Skeletal muscle tissue (tissue), 4 donors: ENCODE results near the gene SORBS1. TPM values are rescaled to one million over a fixed set of nuclear protein-coding genes. Genes with fewer than 3 reads are reported as not detected.

ENCODE experiments used
- H3K27ac ChIP-seq: one replicate; pipeline ENCODE4 v1.7.0; 2013; ENCODE audit warnings: mild to moderate bottlenecking, low read depth, low read length, inconsistent platforms
- H3K27me3 ChIP-seq, 3 donors: one replicate each; pipeline ENCODE4 v1.7.0; 2013; ENCODE audit warnings: low read length in 3 of 3; ENCODE audit not compliant: control insufficient read depth in 3 of 3, insufficient read depth in 3 of 3
- H3K36me3 ChIP-seq, 3 donors: one replicate each; pipeline ENCODE4 v1.7.0; 2013; ENCODE audit warnings: low read length in 3 of 3; ENCODE audit not compliant: control insufficient read depth in 3 of 3, insufficient read depth in 3 of 3
- H3K4me1 ChIP-seq, 3 donors: one replicate each; pipeline ENCODE4 v1.7.0; 2013; ENCODE audit warnings: low read length in 3 of 3, mild to moderate bottlenecking in 3 of 3; ENCODE audit not compliant: control insufficient read depth in 3 of 3, insufficient read depth in 3 of 3
- H3K4me3 ChIP-seq, 3 donors: one replicate each; pipeline ENCODE4 v1.7.0; 2013; ENCODE audit warnings: low read length in 3 of 3
- H3K9ac ChIP-seq, 3 donors: one replicate each; pipeline ENCODE4 v1.7.0; 2013; ENCODE audit warnings: low read length in 3 of 3, mild to moderate bottlenecking in 3 of 3, moderate library complexity in 2 of 3, low read depth in 1 of 3
- H3K9me3 ChIP-seq, 3 donors: one replicate each; pipeline ENCODE4 v1.7.0; 2013; ENCODE audit warnings: low read length in 3 of 3; ENCODE audit not compliant: control insufficient read depth in 3 of 3
- total RNA-seq: library from RNA; depleted of rRNA; stranded (reverse); fragments of >200 nt; gene quantifications from one replicate; pipeline ENCODE4 v1.2.3, GENCODE V29; 2014
- donor health status: Osteomylitis.

The SORBS1 gene
- total RNA-seq, 1 donor from 2014 or later: 66.8 TPM

DNA sequence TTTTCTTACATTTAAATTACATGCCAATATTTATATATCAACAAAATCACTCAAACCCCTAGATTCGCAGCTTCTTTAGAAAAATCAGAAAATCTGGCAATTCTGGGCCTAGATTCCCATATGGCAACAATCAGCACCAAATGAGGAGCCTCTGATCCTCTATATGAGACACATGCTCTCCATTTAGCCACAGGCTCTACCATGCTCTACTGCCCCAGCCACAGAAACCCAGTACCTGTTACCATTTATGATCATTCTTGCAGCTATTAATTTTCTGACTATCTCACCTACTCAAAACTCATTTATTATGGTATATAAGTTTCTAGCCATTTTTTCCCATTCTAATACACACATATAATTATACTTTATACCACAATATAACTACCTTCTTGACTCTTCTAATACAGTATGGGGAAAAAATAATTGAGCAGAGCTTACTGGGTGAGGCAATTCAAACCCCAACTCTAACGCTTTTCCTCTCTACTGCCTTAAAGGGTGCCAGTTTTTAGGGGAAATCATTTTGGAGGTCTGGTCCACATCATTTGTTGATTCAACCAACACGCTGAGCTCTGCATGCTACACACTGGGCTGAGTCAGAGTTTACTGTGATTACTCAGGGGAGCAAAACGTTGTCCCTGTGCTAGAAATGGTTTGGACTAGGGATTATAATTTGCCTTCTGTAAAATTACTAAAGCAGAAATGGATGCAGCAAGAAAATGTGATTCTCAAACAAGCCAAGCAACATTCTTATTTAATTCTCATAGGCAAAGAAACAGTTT lies 281.9 kb downstream of the SORBS1 start:
- no peaks in the 10 kb centered on the region for H3K36me3 ChIP-seq
- no peaks in the 10 kb centered on the region for H3K27me3 ChIP-seq
- peaks cover 39 to 56% (median 43%) of the 10 kb centered on the region in 3 donors for H3K4me1 ChIP-seq
- H3K9ac ChIP-seq: no peak overlapping the region
- peak overlapping the region; percentile 61 for H3K27ac ChIP-seq
- H3K4me3 ChIP-seq: no peak overlapping the region
- H3K9me3 ChIP-seq: no peaks in the 10 kb centered on the region

DNA sequence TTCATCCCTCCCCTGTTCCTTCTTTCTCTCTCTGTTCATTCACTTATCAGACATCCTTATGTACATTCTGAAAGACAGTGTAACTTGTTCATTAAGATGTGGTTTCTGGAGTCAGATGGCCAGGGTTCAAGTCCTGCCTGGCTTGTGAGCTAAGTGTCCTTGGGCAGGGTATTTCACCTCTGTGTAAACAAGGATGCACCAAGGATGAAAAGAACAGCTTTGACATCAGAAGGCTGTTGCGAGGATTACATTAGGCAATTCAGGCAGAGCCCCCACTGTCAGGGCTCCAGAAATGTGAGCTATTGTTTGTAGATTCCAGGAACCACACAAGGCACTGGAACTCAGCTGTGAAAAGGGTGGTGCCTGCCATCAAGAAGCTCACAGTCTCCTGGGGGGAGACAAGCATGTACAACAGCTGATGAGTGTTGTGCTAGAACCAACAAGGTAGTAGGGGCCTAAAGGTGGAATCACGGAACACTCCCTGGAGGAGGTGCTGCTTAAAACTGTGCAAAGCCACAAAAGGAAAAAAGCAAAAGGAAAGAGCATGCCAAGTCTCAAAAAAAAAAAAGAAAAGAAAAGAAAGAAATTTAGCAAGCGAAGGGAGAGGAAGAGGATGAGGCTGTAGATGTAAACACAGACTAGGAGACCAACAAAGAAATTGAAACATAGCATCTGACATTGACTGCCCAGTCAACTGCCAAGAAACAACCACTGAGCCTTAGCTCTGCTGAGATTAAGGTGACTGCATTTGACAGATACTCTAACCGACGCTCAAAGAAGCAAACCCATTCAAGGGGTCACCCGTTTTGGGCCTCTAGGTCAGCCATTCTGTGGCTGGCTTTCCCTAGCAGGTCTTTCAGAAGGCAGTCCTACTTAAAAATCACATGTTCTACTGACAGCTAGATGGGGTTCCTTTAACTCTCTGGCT lies 282.8 kb downstream of the SORBS1 start:
- Histone ChIP-seq H3K27ac (peak overlapping the region; percentile 61), H3K9ac (no peak overlapping the region), H3K4me1 (peaks cover 48 to 59% (median 49%) of the 10 kb centered on the region in 3 donors), H3K9me3 (no peaks in the 10 kb centered on the region), H3K4me3 (peak overlapping the region in 1 of 3 donors; percentile 15), H3K27me3 (no peaks in the 10 kb centered on the region), H3K36me3 (no peaks in the 10 kb centered on the region)

- no peak overlapping the region for H3K9ac ChIP-seq
- no peaks in the 10 kb centered on the region for H3K27me3 ChIP-seq
- H3K36me3 ChIP-seq: no peaks in the 10 kb centered on the region
- H3K9me3 ChIP-seq: no peaks in the 10 kb centered on the region
- no peak overlapping the region for H3K4me3 ChIP-seq
- peaks cover 55 to 66% (median 56%) of the 10 kb centered on the region in 3 donors for H3K4me1 ChIP-seq
- H3K27ac ChIP-seq: peak overlapping the region; percentile 61
Measured at GRCh38 chr10:95277614-95278013, 283.6 kb downstream of the SORBS1 start.

- Histone ChIP-seq H3K9ac (no peak overlapping the region), H3K36me3 (no peaks in the 10 kb centered on the region), H3K27me3 (no peaks in the 10 kb centered on the region), H3K4me1 (peaks cover 54 to 64% (median 56%) of the 10 kb centered on the region in 3 donors), H3K9me3 (no peaks in the 10 kb centered on the region), H3K27ac (no peak overlapping the region), H3K4me3 (no peak overlapping the region)
Measured at GRCh38 chr10:95277201-95277570, 284.0 kb downstream of the SORBS1 start.

DNA sequence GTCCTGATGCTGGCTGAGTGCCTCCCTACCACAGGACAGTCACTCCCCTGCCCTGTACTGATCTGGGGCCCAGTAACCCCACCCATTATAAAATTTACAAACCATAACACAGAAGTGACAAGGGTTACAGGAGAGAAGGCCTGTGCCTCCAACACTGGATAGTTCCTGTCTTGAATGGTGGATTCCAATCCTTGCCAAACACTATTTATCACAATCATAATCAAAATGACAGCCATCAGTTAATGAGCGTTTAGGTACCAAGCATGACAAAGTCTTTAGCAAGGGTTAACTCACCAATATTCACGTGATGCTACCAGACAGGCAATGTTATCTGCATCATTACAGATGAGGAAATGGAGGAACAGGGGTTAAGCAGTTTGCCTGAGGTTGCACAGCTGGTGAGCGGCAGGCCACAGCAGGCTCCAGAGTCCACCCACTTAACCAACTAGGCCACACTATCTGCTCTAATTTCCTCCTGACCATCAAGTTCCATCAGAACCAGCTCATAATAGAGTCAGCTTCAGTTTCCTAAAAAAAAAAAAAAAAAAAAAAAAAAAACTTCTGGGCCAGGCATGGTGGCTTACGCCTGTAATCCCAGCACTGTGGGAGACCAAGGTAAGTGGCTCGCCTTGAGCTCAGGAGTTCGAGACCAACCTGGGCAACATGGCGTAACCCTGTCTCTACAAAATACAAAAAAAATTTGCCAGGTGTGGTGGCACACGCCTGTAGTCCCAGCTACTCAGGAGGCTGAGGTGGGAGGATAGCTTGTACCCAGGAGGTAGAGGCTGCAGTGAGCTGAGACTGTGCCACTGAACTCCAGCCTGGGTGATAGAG lies 284.6 kb downstream of the SORBS1 start:
- H3K27ac ChIP-seq: peak overlapping the region; percentile 82
- H3K4me1 ChIP-seq: peaks cover 50 to 62% (median 51%) of the 10 kb centered on the region in 3 donors
- peak overlapping the region in 1 of 3 donors; percentile 8 for H3K4me3 ChIP-seq
- no peaks in the 10 kb centered on the region for H3K27me3 ChIP-seq
- H3K9ac ChIP-seq: peak overlapping the region in 1 of 3 donors; percentile 37
- no peaks in the 10 kb centered on the region for H3K36me3 ChIP-seq
- H3K9me3 ChIP-seq: no peaks in the 10 kb centered on the region

DNA sequence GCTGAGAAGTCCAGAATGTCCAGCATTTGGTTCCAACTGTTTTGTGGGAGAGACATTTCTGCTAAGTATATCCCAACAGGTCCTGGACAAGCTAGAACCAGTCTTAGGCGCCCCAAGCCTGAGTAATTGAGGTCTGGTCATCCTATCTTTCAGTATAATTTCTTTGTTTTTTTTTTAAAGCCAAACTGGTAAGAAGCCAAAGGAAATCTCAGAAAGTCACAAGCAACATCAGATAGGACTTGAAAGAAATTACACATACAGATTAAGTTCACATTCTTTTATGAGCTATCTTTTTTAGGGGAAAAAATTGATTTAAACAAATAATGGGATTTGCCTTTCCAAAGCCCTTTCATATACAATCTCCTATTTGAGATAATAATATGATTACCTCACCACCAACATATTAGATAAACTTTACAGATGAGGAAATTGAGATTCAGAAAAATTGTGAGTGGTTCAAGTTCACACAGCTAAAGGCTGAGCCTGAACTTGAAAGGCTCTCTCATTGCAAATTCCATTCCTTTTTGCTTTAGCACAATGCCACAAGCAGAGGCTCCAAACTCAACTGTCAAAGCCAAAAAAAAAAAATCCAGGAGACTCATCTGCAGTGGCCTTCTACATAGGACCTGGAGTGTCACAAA lies 285.3 kb downstream of the SORBS1 start:
- Histone ChIP-seq H3K4me1 (peaks cover 45 to 58% (median 53%) of the 10 kb centered on the region in 3 donors), H3K9me3 (no peaks in the 10 kb centered on the region), H3K27ac (peak overlapping the region; percentile 82), H3K36me3 (no peaks in the 10 kb centered on the region), H3K4me3 (no peak overlapping the region), H3K27me3 (no peaks in the 10 kb centered on the region), H3K9ac (peak overlapping the region in 1 of 3 donors; percentile 37)

GRCh38 chr10:95273393-95274312 lies 287.5 kb downstream of the SORBS1 start:
- Histone ChIP-seq H3K9ac (peak overlapping the region; percentile 27 to 42 (median 35)), H3K9me3 (no peaks in the 10 kb centered on the region), H3K36me3 (peaks cover 0 to 9% (median 0%) of the 10 kb centered on the region in 3 donors), H3K27me3 (no peaks in the 10 kb centered on the region), H3K4me3 (peak overlapping the region; percentile 16 to 55 (median 28)), H3K4me1 (peaks cover 44 to 53% (median 48%) of the 10 kb centered on the region in 3 donors), H3K27ac (peak overlapping the region; percentile 82)

DNA sequence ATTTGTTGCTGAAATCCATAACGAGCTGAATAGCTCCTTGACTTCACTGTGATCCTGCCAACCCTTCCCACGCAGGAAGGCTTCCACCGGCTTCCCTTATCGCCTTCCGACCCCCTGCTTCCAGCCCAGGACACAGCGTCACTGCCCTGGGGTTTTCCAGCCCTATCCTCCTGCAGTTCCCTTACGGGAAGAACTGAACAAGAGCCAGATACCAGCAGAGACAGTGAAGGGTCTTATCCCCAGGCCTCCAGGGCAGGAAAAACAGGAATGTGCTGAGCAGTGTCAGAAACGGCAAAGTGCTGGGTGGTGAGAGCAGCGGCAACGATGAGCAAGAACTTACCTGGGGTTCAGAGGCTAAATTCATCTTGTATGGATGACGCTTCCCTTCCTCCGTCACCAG lies 292.7 kb downstream of the SORBS1 start:
- Histone ChIP-seq H3K4me1 (peaks cover 13 to 33% (median 16%) of the 10 kb centered on the region in 3 donors), H3K9me3 (no peaks in the 10 kb centered on the region), H3K27ac (peak overlapping the region; percentile 65), H3K4me3 (no peak overlapping the region), H3K9ac (peak overlapping the region; percentile 12 to 26 (median 17)), H3K36me3 (peaks cover 2 to 23% (median 12%) of the 10 kb centered on the region in 3 donors), H3K27me3 (no peaks in the 10 kb centered on the region)
